ENCODE measurements around the gene GREB1. TPM values are rescaled to one million over a fixed set of nuclear protein-coding genes. Genes with fewer than 3 reads are reported as not detected.

GREB1 gene
- total and polyA plus RNA-seq, 2 experiments from 2014 or later: 12.0 to 35.0 TPM

GRCh38 chr2:11611251-11611650 is 77.4 kb downstream of the GREB1 start (continued):
- TF ChIP-seq, protein P1, sequence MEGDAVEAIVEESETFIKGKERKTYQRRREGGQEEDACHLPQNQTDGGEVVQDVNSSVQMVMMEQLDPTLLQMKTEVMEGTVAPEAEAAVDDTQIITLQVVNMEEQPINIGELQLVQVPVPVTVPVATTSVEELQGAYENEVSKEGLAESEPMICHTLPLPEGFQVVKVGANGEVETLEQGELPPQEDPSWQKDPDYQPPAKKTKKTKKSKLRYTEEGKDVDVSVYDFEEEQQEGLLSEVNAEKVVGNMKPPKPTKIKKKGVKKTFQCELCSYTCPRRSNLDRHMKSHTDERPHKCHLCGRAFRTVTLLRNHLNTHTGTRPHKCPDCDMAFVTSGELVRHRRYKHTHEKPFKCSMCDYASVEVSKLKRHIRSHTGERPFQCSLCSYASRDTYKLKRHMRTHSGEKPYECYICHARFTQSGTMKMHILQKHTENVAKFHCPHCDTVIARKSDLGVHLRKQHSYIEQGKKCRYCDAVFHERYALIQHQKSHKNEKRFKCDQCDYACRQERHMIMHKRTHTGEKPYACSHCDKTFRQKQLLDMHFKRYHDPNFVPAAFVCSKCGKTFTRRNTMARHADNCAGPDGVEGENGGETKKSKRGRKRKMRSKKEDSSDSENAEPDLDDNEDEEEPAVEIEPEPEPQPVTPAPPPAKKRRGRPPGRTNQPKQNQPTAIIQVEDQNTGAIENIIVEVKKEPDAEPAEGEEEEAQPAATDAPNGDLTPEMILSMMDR (conservative IDR thresholded peaks at IDR 0.05; ENCODE audit: low read depth in 2 of 2): no peak

DNA sequence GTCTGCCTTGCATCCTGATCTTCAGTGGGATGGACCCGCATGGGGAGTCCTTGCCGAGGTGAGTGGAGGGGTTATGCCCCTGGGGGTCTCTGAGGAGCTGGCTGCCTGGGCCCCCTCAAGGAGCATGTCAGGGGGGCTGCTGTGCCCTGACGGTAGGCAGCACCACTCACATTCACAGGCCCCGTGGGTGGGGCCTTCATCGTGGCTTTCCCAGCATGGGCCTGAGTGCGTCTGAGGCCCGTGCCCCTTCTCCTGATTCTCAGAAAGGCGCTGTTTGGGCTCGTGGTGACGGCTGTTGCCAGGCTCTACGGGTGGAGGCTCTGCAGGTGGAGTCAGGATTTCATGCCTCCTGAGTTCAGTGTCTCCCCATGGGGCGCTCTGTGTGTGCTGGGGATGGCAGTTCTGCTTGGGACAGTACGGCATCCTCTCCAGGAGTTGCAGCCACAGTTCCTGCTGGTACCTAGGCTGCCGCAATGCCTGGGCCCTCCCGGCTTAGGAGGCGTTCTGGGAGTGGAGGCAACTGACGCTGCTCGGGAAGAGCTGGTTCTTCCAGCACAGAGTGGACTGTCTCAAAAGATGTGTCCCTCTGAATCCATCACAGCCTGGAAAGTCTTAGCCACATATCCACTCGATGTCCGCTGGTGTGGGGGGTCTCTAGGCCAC is 78.8 kb downstream of the GREB1 start:
- peaks cover 9% of the 10 kb centered on the region for H3K27me3 Mint-ChIP-seq (ENCODE audit: insufficient read depth, low read depth, poor library complexity)
- no peak overlapping the region for H2AFZ ChIP-seq
- DNase-seq (ENCODE audit: low spot score) (no peak), ATAC-seq (no peak)
- TF ChIP-seq, protein P1 (conservative IDR thresholded peaks at IDR 0.05; ENCODE audit: low read depth in 2 of 2): no peak
- TF ChIP-seq EZH2phosphoT487 (IDR thresholded peaks at IDR 0.05; ENCODE audit: unreplicated experiment) (no peak), REST (IDR thresholded peaks at IDR 0.05; ENCODE audit: unreplicated experiment) (no peak), ZNF331 (CRISPR knock-in tag; IDR thresholded peaks at IDR 0.05; ENCODE audit: low read depth) (no peak), JUNB (IDR thresholded peaks at IDR 0.05; ENCODE audit: unreplicated experiment) (no peak), STAT1 (IDR thresholded peaks at IDR 0.05; ENCODE audit: unreplicated experiment) (no peak)
- peaks cover 50% of the 10 kb centered on the region for H3K36me3 Mint-ChIP-seq (ENCODE audit: low read depth)
- no peak overlapping the region for H3K4me3 Mint-ChIP-seq
- peaks cover 3% of the 10 kb centered on the region; the same call in 1 of the 2 replicates for H4K20me1 ChIP-seq (replicated peaks; ENCODE audit: insufficient read depth)
- H3K4me2 ChIP-seq: no peak overlapping the region
- H3K27ac ChIP-seq (ENCODE audit: low read depth): no peak overlapping the region
- no peak overlapping the region for H3K27ac Mint-ChIP-seq
- H3K9me2 ChIP-seq (ENCODE audit: insufficient read depth): no peaks in the 10 kb centered on the region
- H3K27me3 ChIP-seq (ENCODE audit: insufficient read depth): no peaks in the 10 kb centered on the region
- no peaks in the 10 kb centered on the region; the same call in 2 of the 3 replicates for H3K4me1 Mint-ChIP-seq
- no peaks in the 10 kb centered on the region for H3K79me2 ChIP-seq (replicated peaks; ENCODE audit: insufficient read depth)
- H3K4me3 ChIP-seq: no peak overlapping the region
- no peaks in the 10 kb centered on the region for H3K36me3 ChIP-seq (ENCODE audit: insufficient read depth)
- H3F3A ChIP-seq (replicated peaks; ENCODE audit: low read depth): no peaks in the 10 kb centered on the region
- no peaks in the 10 kb centered on the region for H3K9me3 Mint-ChIP-seq
- no peaks in the 10 kb centered on the region for H3K4me1 ChIP-seq (ENCODE audit: insufficient read depth)
